Stimulated activated CD8-positive, alpha-beta memory T cell treated with anti-CD3 and anti-CD28 coated beads, Interleukin-12 subunit alpha, Interleukin-12 subunit beta, amount 100 ng/mL, for 24 hours (primary cell): ENCODE measurements around the gene NINL.
"Not testable (repeated sequence)": the region's sequence is repeated elsewhere in the genome, so short reads cannot be mapped to it uniquely, and the experiment has no call there.

Experiments
- DNase-seq: peaks from one replicate; pipeline ENCODE4 v3.0.0-alpha.2; 2020; ENCODE audit errors: extremely low read depth

NINL gene

DNA sequence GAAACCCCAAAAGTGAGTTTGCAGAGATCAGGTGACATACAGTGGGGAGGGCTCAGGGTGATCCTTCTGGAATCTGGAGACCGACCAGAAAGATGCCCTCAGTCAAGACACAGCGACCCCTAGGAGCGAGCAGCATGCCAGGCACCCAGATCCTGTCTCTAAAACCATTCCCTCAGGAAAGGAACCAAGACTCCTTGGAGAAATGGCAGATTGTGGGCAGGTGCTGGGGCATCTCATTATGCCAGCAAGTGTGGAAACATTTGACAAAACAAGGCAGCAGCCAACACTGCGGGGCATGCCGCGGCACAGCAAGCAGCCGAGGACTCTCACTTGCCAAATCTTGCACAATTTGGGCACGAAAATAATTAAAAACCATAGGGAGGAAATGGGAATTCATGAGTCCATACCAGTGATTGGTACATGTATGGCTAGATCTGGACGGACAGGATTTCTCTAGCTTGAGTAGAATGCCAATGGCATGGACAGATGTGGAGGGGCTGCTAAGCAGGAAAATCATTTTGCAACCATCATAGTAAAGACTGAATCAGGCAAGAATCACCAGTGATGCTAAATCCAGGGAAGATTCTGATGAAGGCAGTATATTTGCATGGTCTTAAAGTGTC is 101.0 kb downstream of the NINL start:
- DNase-seq = no peak

DNA sequence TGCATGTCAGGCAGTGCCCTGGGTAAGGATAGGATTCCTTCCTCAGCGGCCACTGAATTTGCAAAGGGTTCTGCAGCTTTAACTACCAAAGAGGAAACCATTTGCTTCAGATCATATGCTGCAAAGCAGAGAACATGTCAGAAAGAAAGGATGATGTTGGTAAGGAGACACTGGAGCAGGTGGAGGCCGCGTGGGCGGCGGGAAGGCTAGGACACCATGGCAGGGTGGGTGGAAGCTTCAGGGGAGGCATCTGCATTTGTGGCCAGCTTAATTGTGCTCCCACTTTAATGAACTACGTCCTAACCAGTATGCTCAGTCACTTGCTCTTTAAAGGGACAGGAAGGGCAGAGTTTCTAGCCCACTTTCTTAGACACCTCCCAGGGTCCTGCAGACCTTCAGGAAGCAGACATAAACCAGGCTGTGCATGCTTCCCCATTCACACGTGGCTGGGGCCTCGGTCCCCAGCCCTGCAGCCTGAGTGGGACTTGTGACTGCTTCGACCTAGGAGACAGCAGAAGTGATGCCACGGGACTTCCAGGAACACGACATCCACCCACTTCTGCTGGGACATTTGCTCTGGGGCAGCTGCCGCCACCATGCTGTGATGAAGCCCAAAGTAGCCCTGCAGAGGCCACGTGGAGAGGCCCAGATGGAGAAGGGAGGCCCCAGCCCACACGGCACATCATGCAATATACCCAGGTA is 101.7 kb downstream of the NINL start:
- no peak for DNase-seq

DNA sequence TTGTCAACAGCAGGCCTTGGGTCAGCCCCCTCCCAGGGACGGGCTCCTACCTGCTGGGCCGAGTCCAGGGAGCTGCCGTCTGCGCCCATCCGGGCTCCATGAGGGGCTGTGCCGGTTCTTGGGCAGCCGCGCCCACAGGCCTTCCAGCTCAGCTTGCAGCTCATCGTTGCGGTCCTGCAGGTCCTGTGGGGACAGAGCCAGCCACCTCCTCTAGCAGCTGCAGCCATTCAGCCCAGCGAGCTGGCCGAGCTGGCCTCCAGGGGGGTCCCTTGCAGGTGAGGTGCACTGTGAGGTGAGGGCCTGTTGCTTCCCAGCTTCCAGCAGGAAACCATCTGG is 103.4 kb downstream of the NINL start:
- DNase-seq = no peak

DNA sequence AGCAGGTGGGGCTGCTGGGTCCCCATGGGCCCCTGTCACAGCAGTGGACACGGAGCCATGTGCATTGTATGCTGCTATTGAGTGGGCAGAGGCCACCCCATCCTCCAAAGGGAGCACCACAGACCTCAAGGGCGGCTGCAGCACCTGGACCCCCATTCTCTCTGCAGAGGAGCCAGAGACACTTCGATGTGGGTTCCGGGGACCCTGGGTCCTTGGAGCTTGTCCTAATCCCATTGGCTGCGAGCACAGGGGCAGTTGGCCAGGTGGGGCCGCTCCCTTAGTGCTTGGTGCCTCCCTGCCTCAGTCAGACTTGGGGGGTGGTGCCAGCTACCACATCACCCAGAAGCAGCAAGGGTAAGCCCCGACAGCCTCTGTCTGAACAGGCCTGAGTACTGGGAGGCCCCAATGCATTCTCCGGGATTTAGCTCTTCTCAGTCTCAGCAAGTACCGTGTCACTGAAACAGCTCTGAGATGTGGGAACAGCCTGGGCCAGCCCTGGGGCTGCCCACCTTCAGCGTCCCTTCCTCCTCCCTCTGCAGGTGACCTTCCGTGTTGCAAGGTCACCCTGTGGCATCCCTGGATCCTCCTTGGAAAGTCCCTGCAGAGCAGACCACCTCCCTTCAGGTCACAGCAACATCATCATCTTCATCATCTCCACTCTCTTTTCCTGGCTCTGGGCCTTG is 104.0 kb downstream of the NINL start:
- no peak for DNase-seq

DNA sequence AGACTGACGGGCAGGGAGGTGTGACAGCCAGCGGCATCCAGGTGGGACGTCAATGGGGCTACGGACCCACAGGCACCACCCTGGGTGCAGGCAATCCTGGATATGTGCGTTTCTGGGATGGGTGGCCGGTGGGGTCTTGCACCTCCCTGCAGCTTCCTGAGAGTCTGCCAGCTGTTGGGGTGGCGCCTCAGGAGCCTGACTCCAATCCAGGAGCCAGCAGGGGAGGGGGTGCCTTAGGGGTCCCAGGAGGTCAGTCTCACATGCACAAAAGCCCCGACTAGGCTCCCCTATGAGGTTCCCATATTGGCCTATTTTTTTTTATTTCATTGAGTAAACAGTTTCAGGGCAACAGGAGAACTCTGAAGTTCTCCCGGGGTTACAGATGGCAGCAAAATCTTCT is 104.5 kb downstream of the NINL start:
- DNase-seq = no peak

DNA sequence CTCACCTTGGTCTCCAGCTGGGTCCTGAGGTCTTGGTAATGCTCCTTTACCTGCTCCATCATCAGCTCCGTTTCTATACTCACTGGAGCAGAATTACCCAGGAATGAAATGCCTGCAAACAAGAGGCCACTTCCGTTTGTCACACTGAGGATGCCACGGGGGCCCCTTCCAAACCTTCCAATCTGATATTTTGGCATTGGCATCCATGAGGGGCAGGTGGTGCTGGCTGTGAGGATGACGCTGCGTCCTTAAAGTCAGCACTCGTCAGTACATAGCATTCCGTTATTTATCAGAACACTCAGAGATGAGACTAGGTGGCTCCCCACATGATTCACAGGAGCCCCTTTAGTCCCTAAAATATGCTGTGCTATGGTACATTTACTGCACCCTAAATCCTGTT is 105.2 kb downstream of the NINL start:
- DNase-seq = no peak

DNA sequence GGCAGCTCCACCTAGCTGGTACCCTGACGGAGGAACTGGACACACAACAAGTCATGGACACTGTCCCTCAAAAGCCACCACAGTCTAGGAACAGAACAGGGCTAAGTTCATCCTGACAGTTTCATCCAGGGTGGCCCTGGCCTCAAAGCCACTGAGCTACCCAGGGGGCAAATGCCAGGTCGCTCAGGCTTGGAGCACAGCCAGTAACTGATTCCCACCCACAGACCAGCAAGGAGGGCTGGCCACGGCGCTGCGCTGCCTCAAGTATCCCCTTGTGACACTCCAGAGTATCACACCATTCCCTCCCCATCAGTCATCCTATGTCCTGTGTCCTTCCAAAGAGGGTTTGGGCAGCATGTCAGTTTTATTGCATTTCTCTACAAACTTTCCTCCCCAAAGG is 105.7 kb downstream of the NINL start:
- DNase-seq = no peak

DNA sequence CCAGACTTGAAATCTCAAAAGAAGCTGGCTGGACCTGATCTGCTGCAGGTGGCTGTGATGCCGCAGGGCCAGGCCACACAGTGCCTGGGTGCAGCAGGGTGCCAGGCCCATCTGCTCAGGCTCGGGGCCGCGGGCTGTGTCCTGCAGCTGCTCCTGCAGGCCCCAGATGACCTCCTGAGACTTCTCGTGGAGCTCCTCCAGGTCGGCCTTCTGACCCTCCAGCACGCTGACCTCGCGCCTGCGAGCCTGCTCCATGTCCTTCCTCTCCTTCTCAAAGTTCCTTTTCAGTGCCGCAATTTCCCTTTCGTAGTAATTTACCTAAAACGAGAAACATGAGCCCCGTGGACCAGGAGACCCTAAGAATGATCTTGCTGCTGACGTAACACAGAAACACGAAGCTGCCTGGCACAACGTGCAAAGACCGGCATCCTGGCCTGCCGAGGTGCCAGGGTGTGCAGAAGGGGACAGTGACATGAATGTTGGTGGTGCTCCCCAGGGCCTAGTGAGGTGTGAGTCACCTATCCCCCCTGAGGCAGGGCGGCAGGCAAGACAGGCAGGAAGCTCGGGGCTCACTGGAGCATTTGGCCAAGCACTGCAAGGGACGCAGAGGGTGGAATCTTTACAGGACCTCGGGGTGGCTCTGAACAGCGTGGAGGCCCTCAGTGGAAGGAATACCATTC is 106.3 kb downstream of the NINL start:
- DNase-seq = no peak

DNA sequence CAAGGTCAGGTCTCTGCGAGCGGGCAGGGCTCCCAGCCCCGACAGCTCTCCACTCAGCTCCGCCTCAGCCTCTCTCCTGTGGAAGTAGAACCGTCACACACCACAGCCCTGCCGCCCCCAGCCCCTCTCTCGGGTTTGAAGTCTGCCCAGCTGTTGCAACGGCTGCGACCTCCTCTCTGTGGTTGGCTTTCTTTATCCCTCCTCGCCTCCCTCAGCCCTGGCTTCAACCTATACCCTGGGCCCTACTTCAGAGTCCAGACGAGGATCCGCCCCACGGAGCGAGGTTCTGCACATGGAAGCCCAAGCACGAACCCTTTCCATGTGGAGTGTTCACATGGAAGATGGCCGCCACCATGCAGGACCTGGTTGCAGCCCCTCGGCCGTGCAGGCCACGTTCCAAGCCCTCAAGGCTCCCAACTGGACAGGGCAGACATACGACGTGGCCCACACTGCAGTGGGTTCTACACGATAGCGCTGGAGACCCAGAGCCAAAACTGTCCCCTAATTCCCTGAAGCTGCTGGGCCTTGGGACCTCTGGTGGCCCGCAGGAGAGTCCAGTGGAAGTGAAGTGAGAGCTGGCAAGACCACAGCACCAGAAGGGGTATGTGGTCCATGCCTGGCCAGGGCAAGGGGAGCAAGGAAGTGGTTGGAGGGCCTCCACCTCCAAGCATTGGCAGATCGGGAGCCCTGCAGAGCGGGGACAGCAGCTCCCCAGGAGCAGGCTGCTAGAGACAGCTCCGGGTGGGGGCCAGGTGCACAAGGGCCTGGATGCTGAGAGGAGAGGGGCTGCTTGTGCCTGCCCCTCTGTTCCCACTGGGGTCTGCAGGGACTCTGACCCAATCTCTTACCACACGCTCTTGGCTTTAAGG is 108.1 kb downstream of the NINL start:
- DNase-seq = no peak

DNA sequence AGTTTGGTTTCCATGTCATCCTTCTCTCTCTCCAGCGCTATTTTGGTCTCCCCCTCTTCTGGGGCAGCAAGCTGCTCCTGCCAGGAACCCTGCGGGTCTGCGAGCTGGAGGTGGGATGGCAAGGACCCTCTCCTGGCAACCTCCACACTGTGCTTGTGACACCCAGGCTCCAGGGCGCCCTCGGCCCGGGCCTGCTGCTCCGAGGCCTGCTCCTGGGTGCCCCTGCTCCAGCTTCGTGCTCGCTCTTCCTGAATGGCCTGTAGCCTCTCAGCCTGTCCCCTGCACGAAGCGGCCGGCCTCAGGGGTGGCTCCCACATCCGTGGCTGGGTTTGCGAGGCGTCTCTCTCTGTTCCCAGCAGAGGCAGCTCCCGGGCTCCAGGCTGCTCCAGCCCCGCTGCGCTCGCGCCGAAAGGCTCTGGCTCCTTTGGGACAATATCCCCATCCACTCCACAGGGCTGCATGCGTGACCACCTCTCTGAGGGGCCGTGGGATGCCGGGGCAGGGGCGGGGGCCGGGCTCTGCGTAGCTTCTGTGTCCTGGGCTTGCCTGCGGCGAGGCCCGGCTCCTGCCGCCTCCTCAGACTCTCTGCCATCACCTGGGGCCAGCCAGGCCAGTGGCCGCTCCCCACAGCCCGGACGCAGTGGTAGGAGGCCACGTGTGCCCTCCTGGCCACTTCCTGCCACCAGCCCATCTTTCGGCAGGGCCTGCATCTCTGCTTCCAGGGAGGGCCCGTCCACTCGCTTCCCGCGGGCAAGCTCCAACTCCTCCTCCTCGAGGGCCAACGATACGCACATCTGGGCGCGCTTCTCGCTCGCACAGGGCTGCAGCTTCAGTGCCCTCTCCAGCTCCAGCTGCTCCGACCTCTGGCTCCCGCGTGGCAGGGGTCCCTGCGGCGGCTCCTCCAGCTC is 109.0 kb downstream of the NINL start:
- no peak for DNase-seq

DNA sequence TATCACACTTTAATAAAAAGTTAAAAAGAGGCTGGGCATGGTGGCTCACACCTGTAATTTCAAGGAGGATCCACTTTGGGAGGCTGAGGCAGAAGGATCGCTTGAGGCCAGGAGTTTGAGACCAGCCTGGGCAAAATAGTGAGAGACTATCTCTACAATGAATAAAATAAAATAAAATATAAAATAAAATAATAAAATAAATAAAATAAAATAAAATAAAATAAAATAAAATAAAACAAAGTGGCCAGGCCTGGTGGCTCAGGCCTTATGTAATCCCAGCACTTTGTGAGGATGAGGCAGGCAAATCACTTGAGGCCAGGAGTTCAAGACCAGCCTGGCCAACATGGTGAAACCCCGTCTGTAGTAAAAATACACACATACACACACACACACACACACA is 112.0 kb downstream of the NINL start:
- not testable (repeated sequence) for DNase-seq

DNA sequence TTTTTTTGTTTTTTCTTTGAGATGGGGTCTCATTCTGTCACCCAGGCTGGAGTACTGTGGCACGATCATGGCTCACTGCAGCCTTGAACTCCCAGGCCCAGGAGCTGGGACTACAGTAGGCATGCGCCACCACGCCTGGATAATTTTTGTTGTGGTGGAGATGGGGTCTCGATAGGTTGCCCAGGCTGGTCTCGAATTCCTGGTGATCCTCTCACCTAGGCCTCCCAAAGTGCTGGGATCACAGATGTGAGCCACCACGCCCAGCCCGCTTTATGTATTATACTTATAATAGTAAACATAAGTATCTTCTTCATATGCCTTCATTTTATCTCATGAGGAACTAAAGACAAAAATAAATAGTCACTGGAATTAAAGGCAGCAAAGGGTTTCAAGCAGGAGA is 114.3 kb downstream of the NINL start:
- DNase-seq = no peak

DNA sequence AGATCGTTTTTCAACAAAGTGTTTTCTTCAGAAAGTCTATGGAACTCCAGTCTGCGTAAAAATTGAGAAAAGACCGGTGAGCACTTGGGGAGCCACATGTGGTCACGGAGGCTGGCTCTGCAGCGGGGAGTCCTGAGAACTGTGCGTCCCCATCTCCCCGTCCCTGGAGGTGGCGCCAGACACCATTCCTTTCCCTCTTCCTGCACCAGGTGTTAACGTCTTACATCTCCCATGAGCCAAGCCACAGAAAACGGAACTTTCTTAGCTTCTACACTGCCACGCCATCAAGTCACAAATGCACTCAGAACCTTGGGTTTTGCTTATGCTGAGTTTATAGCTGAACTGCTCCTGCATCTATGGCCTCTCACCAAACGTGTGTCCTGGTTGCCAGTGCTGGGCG is 115.3 kb downstream of the NINL start:
- DNase-seq = no peak

DNA sequence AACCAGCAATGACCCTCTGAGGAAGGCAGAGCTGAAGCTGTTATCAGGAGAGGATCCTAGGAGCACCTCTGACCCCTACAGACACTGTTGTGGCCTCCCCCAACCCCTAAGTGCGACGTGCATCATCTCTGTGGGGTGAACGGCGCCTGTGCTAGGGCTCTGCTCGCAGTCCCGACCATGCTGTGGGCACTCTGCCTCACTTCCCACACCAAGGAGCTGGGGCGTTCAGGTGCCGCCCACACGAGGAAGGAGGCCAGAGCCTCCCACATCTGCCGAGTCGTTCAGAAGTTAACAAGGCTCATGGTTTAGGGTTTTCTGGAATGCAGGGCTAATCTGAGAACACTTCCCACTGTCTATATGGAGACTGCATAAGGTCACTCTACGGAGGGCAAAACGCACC is 115.8 kb downstream of the NINL start:
- no peak for DNase-seq

DNA sequence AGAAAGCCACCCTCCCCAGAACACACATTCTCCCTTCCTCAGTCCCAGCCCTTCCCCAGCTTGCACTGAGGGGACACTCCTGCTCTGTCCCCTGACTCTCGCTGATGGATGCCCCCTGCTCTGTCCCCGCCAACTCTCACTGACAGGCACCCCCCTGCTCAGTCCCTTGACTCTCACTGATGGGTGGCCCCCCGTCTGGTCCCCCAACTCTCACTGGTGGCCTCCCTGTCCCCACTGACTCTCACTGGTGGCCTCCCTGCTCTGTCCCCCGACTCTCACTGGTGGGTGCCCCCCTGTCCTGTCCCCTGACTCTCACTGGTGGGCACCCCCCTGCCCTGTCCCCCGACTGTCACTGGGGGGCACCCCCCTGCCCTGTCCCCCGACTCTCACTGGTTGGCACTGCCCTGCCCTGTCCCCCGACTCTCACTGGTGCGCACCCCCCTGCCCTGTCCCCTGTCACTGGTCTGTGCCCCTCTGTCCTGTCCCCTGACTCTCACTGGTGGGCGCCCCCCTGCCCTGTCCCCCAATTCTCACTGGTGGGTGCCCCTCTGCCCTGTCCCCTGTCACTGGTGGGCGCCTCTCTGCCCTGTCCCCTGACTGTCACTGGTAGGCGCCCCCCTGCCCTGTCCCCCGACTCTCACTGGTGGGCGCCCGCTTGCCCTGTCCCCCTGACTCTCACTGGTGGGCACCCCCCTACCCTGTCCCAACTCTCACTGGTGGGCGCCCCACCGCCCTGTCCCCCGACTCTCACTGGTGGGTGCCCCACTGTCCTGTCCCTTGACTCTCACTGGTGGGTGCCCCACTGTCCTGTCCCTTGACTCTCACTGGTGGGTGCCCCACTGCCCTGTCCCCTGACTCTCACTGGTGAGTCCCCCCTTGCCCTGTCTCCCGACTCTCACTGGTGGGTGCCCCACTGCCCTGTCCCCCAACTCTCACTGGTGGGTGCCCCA is 116.9 kb downstream of the NINL start:
- no peak for DNase-seq

DNA sequence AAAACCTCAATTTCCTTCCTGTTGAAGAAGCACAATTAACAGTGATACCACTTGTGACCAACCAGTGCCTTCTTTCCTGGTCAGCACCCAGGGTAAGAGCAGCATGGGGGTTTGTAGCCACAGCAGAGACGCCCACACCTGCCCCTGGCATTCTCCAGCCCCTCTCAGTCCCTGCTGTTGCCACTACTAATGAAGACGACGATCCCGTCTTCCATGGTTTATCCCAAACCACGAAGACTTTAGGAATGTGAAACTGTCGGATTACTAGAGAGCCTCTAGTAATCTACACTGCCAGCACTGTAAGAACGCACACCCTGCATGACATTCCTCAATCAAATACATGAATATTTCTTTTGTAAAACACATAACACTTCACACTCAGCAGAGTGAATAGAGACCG is 117.9 kb downstream of the NINL start:
- no peak for DNase-seq

DNA sequence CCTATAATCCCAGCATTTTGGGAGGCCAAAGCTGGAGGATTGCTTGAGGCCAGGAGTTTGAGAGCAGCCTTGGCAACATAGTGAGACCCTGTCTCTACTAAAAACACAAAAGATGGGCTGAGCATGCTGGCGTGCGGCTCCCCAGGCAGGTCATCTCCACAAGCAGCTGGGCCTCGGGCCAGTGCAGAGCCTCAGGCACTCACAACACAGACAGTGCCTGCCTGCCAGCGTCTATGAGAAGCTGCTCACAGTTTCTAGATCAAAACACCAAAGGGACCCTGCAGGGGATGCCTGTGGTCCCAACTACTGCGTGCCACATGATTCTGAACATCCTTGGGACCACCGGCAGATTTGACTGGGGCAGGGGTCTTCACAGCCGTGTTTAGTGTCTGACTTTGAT is 118.5 kb downstream of the NINL start:
- no peak for DNase-seq

DNA sequence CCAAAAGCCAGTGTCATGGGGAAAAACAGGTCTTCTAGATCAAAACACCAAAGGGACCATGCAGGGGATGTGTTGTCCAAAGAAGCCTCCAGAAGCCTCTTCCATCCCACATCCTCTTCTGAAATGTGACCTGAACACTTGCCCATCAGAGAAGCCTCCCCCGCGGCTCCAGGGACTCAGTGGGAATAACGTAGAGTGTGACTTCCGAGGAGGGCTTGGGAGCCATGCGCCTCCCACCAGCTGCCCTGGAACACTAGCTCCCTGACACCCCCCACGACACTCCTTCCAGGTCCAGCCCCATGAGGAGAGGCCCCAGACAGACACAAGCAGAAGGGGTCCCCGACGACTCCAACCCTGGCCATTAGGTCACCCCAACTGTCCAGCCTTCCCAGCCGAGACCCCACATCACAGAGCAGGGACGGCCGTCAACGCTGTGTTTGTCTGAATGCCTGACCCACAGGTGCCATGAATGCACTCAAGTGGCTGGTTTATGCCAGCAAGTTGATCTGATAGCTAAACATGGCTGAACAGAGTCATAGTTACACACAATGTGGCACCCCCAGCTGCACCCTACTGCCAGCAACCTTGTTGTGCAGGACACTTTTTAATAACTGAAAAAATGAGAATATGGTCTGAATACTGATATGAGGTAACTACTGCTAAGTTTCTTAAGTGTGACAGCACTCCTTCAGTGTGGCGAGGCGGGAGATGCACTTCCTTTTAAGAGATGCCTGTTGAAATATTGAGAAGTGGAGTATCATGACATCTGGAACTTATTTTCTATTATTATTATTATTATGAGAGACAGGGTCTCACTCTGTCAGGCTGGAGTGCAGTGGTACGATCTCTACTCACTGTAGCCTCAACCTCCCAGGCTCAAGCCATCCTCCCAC is 119.8 kb downstream of the NINL start:
- no peak for DNase-seq
